Putamen (tissue), 1 donor: Measurements from ENCODE around the gene GSTP1.
A peak's percentile ranks its signal among the peaks of the same experiment; 100 is the strongest.
"Not testable (repeated sequence)": the region's sequence is repeated elsewhere in the genome, so short reads cannot be mapped to it uniquely, and the experiment has no call there.

Experiments
- DNase-seq: peaks from one replicate; pipeline ENCODE4 v3.0.0-alpha.2; 2016; ENCODE audit warnings: low spot score

Gene GSTP1

DNA sequence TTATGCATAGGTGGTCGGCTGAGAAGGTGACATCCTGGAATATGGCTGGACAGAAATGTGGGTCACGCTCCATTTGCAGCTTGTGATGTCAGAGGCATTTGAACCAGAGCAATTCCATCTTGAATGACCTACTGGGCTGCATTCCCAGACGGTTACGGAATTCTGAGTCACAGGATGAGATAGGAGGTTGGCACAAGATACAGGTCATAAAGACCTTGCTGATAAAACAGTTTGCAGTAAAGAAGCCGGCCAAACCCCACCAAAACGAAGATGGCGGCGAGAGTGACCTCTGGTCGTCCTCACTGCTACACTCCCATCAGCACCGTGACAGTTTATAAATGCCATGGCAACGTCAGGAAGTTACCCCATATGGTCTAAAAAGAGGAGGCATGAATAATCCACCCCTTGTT lies 19.9 kb upstream of the GSTP1 start:
- DNase-seq = not testable (repeated sequence)

DNA sequence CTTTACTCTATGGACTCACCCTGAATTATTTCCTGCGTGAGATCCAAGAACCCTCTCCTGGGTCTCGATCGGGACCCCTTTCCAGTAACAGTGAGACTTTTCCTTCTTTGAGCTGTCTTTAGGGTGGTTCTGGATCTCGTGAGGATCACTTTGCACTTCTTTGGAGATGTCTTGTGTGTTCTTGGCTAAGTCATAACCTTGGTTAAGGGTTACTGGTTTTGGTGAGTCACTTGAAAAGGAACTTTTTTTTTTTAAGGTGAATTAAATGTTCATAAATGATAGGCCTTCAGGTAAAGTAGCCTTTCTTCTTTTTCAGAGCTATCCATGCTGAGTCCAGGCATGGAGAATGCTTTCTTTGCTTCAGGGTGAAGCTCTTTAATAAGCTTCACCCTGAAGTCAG lies 19.4 kb upstream of the GSTP1 start:
- DNase-seq = no peak

DNA sequence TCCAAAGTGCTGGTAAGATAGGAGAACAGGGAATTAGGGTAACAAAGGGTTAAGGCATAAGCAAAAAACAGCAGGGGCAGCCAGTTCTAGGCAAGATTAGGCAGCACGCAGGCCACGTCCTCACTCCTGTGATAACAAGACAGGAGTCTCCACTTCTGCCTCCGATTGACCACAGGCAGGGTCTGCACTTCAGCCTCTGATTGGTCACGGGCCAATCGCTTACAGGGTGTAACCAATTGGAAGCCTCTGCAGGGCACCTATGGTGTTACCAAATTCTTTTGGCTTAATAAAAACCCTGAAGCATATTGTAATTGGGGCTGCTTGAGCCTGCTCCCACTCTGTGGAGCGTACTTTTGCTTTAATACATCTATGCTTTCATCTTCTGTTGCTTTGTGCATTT lies 12.2 kb upstream of the GSTP1 start:
- no peak for DNase-seq

DNA sequence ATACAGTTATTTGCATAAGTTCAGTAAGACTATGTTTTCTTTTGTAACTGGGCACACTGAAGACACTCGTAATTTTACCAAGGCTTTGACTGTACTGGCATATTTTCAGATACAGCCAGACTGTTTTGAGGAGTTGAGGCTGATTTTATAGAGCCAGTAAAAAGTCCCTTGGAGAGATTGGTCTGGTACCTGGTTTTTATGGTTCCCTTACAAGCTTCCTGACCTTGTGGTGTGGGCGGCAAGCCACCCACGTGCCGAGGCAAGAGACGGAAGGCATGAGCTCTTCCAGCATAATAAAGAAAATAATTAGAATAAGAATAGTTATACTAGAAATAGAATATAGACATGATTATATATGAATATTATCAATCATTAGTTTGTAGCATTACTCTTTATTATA lies 11.3 kb upstream of the GSTP1 start:
- DNase-seq = no peak

DNA sequence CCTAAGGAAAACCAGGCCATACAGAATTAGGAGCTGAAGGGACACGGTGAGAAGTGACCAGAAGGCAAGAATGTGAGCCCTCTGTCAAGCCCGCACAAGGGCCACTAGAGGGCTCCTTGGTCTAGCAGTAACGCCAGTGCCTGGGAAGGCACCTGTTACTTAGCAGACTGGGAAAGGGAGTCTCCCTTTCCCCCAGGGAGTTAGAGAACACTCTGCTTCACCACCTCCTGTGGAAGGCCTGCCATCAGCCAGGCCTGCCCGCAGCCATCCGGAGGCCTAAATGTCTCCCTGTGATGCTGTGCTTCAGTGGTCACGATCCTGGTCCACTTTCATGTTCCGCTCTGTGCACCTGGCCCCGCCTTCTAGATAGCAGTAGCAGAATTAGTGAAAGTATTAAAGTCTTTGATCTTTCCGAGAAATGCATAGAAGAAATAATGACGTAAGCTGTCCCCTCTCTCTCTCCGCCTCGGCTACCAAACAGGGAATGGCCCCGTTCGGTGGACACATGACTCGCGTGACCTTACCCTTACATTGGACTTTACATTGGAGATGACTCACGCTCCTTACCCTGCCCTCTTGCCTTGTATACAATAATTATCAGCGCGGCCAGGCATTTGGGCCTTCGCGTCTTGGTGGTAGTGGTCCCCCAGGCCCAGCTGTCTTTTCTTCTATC lies 10.7 kb upstream of the GSTP1 start:
- DNase-seq = no peak

DNA sequence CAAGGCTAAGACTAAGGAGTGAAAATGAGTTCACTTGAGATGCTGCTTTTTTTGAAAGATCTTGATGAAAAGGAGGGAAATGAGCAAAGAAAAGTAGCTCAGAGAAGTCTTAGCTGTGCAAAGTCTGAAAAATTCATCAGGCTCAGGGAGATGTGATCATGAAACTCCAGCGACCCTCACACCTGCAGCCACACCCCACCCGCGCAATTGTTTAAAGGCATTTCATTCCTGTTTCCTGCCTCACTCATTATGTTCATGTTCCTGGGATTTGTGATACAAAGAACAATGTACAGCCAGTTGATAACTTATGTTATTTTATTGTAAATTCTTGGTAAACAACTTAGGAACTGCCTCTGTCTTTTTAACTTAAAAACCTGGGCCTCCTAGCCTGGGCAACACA lies 8.7 kb upstream of the GSTP1 start:
- DNase-seq = no peak

DNA sequence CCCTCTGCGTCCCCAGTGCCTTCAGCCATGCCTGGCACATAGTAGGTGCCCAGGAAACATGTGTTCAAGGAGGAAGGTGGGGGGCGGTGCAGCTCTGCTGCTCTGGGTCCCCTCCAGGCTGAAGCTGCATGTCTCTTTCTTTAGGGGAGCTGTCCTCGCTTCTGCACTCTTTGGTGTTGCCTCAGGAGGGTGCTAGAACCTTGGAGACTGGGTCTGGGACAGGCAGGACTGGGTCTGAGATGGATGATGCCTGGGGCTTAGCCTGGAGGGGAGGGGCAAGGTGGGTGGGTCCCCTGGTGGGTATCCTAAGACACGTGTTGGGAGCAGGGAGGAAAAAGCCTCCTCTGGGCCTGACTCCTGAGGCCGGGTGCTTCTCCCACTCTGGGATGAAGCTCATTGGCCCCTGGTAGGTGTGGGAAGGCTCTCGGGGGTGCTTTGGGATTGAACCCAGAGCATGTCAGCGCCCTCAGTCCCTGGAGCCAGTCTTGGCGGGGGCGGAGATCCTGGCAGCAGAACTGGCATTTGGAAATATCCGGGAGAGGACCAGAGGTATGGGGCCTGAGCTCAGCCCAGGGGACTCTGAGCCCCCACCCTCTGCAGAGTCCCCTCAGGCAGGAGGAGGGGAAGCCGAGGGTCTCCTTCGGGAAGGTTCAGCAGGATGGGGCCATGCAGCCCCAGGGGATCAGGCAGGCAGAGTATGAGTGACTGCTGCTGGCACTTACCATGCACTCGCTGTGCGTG lies 6.7 kb upstream of the GSTP1 start:
- no peak for DNase-seq

DNA sequence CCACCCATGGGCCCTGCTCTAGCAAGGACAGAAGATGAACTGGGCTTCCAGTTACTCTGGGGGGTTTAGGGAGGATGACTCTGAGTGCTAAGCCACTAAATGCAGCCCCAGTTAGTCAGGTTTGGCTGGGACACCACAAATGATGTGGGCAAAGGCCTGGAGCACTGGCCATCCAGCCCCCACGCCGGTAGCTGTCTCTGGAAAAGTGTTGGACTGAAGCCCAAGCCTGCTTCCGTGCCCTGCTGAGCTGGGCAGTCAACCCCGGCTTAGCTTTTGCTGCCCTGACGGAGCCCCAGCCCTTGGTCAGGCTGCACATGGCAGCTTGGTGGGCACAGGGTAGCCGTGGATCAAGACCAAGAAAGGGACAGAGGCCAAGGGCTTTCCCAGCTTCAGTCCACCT lies 5.7 kb upstream of the GSTP1 start:
- no peak for DNase-seq

DNA sequence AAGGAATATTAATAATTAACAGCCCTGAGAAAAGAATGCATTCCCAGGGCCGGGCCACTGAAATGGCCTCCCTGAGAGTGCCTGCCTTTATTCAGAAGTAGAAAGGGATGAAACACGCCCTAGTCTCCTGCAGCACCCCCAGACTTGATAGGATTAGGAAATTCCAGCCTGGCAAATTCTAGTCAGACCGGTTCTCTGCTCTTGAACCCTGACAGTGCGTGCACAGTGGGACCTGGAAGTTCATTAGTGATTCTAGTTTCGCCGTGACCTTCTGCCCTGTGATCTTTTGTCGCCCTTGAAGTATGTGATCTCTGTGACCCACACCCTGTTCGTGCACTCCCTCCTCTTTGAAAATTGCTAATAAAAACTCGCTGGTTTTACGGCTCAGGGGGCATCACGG lies 2.1 kb upstream of the GSTP1 start:
- no peak for DNase-seq

DNA sequence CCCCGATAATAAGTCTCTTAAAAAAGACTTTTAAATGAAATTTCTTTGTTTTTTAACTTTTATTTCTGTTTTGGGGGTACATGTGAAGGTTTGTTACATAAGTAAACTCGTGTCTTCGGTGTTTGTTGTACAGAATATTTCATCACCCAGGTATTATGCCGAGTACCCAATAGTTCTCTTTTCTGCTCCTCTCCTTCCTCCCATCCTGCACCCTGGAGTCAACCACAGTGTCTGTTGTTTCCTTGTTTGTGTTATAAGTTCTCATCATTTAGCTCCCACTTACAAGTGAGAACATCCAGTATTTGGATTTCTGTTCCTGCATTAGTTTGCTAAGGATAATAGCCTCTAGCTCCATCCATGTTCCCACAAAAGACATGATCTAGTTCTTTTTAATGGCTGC lies 1.6 kb upstream of the GSTP1 start:
- DNase-seq = no peak

DNA sequence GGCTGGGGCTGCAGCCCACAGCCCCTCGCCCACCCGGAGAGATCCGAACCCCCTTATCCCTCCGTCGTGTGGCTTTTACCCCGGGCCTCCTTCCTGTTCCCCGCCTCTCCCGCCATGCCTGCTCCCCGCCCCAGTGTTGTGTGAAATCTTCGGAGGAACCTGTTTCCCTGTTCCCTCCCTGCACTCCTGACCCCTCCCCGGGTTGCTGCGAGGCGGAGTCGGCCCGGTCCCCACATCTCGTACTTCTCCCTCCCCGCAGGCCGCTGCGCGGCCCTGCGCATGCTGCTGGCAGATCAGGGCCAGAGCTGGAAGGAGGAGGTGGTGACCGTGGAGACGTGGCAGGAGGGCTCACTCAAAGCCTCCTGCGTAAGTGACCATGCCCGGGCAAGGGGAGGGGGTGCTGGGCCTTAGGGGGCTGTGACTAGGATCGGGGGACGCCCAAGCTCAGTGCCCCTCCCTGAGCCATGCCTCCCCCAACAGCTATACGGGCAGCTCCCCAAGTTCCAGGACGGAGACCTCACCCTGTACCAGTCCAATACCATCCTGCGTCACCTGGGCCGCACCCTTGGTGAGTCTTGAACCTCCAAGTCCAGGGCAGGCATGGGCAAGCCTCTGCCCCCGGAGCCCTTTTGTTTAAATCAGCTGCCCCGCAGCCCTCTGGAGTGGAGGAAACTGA lies 731 bp downstream of the GSTP1 start:
- peak; percentile 43 for DNase-seq

DNA sequence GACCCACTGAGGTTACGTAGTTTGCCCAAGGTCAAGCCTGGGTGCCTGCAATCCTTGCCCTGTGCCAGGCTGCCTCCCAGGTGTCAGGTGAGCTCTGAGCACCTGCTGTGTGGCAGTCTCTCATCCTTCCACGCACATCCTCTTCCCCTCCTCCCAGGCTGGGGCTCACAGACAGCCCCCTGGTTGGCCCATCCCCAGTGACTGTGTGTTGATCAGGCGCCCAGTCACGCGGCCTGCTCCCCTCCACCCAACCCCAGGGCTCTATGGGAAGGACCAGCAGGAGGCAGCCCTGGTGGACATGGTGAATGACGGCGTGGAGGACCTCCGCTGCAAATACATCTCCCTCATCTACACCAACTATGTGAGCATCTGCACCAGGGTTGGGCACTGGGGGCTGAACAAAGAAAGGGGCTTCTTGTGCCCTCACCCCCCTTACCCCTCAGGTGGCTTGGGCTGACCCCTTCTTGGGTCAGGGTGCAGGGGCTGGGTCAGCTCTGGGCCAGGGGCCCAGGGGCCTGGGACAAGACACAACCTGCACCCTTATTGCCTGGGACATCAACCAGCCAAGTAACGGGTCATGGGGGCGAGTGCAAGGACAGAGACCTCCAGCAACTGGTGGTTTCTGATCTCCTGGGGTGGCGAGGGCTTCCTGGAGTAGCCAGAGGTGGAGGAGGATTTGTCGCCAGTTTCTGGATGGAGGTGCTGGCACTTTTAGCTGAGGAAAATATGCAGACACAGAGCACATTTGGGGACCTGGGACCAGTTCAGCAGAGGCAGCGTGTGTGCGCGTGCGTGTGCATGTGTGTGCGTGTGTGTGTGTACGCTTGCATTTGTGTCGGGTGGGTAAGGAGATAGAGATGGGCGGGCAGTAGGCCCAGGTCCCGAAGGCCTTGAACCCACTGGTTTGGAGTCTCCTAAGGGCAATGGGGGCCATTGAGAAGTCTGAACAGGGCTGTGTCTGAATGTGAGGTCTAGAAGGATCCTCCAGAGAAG lies 1.6 kb downstream of the GSTP1 start:
- DNase-seq = no peak

DNA sequence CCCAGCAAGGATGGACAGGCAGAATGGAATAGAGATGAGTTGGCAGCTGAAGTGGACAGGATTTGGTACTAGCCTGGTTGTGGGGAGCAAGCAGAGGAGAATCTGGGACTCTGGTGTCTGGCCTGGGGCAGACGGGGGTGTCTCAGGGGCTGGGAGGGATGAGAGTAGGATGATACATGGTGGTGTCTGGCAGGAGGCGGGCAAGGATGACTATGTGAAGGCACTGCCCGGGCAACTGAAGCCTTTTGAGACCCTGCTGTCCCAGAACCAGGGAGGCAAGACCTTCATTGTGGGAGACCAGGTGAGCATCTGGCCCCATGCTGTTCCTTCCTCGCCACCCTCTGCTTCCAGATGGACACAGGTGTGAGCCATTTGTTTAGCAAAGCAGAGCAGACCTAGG lies 2.3 kb downstream of the GSTP1 start:
- DNase-seq = no peak

DNA sequence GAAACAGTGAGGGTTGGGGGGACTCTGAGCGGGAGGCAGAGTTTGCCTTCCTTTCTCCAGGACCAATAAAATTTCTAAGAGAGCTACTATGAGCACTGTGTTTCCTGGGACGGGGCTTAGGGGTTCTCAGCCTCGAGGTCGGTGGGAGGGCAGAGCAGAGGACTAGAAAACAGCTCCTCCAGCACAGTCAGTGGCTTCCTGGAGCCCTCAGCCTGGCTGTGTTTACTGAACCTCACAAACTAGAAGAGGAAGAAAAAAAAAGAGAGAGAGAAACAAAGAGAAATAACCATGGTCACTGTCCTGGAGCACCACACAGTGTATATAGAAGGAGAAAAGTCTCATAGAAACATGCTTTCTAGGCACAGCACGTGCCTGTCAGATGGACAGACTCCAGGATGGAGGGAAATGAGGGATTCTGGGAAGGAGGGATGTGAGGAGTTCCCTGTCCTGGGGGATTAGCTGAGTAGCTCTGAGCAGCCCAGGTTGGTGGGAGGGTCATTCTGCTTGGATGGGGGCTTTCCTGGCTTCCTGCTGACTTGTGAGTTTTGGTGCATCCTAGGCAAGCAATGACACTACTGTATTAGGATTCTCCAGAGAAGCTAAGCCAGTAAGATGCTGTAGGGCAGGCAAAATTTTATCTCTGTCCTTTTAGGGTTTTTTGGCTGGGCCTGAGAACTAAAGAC lies 3.1 kb downstream of the GSTP1 start:
- no peak for DNase-seq

DNA sequence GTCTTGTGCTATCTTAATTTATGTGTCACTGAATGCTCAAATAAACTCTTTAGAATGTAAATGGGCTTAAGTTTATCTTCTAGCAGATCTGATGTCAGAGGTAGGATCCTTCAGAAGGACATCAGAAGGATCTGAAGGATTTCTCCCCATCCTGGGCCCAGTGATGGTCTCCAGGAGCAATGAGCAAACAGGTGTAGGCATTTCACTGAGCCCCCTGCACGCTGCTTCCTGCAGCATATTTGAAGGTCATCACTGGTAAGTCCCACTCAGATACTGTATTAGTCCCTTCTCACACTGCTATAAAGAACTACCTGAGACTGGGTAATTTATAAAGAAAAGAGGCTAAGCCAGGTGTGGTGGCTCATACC lies 4.5 kb downstream of the GSTP1 start:
- DNase-seq = no peak

DNA sequence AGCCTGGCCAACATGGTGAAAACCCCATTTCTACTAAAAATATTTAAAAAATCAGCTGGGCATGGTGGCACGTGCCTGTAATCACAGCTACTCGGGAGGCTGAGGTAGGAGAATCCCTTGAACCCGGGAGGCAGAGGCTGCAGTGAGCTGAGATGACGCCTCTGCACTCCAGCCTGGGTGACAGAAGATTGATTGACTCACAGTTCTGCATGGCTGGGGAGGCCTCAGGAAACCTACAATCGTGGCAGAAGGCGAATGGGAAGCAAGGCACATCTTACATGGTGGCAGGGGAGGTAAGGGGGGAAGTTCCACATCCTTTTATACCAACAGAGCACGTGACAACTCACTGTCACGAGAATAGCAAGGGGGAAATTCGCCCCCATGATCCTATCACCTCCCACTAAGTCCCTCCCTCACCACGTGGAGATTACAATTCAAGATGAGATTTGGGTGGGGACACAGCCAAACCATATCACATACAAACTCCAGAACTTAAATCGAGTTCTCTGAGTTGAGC lies 5.3 kb downstream of the GSTP1 start:
- DNase-seq = not testable (repeated sequence)

DNA sequence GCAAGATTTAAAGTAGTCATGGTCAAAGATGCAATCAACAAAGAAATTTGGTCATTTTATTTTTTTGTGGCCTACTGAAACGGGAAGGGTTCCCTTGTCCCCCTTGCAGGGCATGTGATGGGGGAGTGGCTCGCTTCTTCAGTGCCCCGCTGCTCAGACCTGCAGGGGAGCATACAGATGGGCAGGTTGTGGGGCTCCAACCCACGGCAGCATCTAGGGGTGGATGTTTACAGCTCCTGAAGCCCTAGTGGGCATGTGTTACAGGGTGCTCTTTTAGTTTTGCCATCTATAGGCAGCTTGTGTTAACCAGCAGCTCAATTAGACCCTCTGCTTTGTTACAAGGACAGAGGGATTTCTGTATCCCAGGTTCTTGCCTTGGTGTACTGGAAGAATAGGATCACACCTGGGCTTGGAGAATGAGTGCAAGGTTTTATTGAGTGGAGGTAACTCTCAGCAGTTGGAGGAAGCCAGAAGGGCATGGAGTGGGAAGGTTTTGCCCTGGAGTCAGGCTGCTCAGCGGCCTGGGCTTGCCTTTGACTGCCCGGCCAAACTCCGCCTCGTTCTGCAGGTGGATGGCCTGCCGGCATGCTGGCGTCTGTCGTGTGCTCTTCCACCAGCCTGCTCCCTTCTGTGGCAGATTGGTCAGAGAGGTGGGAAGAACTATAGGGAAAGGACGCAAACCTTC lies 9.4 kb downstream of the GSTP1 start:
- DNase-seq = no peak

DNA sequence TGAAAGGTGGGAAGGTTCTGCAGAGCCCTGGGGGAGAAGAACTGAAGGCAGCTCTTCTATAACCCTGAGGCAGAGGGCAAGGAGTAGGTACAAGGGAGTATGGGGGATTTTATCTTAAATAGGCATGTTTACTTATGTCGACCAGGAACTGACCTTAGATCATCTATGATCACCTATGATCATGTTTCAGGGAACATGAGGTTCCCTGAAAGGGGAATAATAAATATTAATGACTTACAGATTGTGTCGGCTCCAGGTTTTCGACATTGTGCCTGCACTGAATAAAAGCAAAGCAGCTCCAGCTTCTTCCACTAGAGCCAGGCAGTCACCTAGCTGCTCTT lies 9.9 kb downstream of the GSTP1 start:
- no peak for DNase-seq

DNA sequence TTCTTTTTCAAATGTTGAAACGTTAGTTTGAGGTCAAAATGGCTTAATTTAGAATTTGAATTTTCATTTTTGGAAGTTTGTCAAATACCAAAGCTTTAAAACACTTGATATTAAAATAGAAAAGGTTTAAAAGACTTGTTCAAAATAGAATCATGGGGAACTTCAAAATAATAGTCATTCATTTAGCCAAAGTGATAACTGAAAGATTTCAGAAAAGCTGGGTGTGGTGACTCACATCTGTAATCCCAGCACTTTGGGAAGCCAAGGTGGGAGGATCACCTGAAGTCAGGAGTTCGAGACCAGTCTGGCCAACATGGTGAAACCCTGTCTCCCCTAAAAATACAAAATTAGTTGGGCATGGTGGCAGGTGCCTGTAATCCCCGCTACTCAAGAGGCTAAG lies 10.9 kb downstream of the GSTP1 start:
- DNase-seq = no peak

DNA sequence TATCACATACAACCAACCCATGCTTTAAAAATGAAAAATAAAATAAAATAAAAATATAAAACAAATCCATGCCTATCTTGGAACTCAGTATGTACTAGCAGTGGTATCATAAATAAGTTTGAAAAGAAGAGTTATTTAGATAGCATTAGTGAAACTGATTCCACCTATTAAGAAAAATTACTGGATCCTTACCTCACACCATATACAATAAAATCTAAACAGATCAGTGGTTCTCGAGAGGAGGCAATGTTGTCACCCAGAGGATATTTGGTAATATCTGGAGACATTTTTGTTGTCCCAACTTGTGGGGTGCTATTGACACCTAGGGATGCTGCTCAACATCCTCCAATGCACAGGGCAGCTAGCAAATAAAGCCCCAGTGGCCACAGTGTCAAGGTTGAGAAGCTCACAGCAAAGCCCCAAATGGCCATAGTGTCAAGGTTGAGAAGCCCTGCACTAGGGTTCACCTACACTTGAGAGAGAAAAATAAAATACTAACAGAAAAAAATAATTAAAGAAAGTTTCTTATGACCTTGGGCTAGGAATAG lies 13.2 kb downstream of the GSTP1 start:
- DNase-seq = no peak

DNA sequence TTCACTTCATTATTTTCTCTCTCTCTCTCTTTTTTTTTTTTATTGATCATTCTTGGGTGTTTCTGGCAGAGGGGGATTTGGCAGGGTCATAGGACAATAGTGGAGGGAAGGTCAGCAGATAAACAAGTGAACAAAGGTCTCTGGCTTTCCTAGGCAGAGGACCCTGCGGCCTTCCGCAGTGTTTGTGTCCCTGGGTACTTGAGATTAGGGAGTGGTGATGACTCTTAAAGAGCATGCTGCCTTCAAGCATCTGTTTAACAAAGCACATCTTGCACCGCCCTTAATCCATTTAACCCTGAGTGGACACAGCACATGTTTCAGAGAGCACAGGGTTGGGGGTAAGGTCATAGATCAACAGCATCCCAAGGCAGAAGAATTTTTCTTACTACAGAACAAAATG lies 13.8 kb downstream of the GSTP1 start:
- not testable (repeated sequence) for DNase-seq
